Daoy (cell line): ENCODE data around the gene PTPRO. TPM values are rescaled to one million over a fixed set of nuclear protein-coding genes. Genes with fewer than 3 reads are reported as not detected.
"Not testable (repeated sequence)": the region's sequence is repeated elsewhere in the genome, so short reads cannot be mapped to it uniquely, and the experiment has no call there.

Source experiments
- DNase-seq: peaks from one replicate; pipeline ENCODE4 v3.0.0-alpha.2; 2015; ENCODE audit warnings: low read depth
- total RNA-seq: library from RNA; depleted of rRNA; stranded (reverse); fragments of >200 nt; shearing (Covaris generic); gene quantifications from 2 replicates; pipeline ENCODE4 v1.2.3, GENCODE V29; 2014

The PTPRO gene
- total RNA-seq, 1 experiment from 2014 or later = 3.0 TPM

- DNase-seq = peak; percentile 61
Observed at GRCh38 chr12:15601210-15601800, 279.0 kb downstream of the PTPRO start.

GRCh38 chr12:15602051-15602672 is 279.9 kb downstream of the PTPRO start:
- no peak for DNase-seq

DNA sequence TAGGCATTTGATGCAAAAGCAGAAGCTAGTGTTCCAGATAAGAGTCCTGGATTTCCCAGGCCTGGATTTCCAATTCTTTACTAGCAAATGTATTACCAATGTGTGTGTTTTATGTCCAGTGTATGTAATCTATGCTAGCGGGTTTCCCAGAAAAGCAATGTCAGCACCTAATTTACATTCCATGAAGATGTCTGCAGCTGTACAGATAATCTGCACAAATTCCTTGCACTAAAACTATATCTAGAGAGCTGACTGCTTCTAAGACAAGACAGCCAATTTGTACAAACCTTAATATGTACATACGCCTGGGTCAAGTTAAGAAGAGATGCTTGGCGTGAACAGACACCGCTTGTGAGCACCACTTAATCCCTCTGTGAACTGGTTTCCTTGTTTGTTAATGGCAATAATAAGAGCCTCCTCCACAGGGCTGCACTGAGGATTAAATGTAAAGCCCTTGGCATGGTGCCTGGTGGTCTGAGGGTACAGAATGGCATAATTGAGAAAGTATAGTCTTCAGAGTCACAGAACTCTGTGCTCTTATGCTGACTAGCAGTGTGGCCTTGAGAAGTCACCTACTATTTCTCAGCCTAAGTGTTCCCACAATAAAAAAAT is 281.3 kb downstream of the PTPRO start:
- no peak for DNase-seq

DNA sequence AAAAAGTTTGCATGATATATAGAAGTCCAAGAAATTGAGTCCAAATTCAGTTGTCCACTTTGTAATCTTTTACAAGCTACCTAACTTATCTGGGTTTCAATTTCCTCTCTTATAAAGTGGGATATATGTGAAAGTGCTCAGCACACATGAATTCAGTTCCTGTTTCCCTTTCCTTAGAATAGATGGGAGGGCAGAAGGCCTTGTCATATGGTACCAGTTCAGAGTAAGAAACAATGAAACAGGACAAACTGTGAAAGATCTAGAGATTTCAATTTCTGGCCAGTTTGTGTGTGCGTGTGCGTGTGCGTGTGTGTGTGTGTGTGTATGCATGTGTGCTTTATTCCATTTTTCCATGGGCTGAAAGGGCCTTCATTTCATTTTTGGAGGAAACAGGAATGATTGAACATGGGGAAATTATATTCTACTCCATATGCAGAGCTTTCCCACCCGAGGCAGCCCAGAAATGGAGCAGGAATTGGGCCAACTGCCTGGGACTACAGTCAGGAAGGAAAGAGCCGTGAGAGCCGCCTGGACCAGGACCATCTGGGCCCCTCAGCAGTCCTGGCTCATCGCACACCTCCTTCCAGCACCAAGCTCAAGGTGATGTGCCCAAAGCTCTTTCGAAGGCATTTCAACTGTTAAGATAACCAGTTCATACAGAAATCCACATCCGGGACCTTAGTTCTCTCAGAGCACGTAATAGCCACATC is 283.7 kb downstream of the PTPRO start:
- no peak for DNase-seq

- DNase-seq = no peak
Observed at GRCh38 chr12:15608406-15608805, 286.1 kb downstream of the PTPRO start.

DNA sequence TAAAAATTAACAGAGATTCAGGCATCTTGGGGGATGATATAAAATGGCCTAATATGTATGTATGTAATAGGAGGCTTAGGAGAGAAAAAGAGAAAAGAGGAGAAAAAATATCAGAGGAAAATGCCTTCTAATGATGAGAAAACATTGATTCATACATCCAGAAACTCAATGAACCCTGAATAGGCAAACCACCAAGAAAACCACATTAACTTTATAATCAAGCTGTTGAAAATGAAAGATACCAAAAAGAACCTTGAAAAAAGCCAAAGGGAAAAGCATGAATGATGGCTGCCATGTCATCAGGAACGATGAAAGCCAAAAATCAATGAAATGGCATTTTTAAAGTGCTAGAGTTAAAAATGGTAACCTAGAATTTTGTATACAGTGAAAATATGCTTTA is 286.6 kb downstream of the PTPRO start:
- DNase-seq = no peak

GRCh38 chr12:15613981-15614380 is 291.7 kb downstream of the PTPRO start:
- DNase-seq = no peak

- DNase-seq = not testable (repeated sequence)
Observed at GRCh38 chr12:15616495-15616894, 294.2 kb downstream of the PTPRO start.

GRCh38 chr12:15620741-15621539 is 298.6 kb downstream of the PTPRO start:
- no peak for DNase-seq

DNA sequence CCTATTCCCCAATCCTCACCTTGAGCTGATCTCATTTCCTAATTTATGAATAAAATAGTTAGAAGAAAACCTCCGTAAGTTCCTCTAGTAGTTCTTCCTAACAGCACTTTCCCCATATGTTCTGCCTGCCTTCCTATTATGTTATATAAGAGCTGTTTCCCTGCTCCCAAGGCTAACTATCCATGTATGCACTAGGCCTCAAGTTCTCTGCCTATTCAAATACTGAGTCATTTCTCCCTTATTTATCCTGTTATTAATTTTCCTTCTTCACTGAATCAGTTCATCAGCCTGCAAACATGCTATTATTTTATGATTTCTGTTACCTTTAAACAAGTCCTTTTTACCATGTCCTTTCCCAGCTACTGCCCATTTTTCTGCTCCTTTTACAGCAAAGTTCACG is 302.8 kb downstream of the PTPRO start:
- DNase-seq = no peak

DNA sequence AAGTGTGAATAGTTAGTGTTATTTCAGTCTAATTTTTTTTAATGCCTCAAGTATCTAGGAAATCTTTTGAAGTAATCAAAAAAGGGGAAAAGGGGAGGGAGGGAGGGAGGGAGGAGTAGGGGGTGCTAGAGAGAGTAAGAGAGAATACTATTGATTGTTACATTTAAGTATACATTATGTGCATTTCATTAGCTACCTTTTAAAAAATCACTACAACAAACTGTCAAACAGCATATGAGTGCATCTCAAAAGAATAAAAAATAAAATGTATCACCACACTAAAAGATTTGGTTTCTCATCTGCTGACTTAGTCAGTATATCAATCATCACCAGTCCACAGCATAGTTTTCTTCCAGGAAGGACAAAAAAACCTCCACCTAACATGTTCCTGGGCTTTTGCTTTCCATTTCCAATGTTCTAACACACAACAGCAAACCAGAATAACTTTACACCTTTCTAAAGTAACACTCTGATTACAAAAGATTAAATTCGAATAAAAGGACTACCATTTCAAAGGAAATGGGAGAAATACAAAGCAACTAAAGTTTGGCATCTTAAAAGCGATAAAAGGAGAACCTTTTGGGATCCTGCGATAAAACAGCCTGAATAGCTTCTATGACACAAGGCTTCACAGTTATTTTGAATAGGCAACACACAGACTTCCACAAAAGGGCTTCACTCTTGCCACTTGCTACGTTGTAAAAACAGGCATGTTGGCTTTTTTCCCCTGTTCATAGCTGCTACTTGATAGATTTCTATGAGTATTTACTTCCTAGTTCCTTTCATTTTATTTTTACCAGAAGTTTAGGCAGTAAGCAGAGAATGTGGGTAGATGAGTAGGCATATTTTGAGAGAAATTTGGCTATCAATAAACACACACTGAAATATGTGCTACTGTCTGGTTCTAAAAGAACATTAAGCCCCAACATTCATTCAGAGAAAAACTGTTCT is 306.0 kb downstream of the PTPRO start:
- peak; percentile 9 for DNase-seq

DNA sequence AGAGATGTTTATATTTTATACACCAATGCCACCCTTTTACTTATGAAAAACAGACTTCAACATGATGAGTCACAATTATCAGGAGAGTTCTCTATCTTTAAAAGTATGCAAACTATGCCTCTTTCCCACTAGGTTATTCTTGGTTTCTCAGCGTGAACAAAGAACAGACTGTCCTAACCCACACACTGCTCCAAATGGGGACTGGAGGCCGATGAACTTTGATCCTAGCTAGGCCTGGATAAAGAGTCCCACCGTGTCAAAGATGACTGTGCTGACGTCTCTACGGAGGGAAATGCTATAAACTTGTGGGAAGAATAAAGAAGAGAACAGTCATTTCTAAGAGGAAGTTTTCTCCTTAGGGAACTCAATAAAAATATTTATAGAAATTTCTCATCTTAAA is 306.8 kb downstream of the PTPRO start:
- DNase-seq = peak; percentile 83

DNA sequence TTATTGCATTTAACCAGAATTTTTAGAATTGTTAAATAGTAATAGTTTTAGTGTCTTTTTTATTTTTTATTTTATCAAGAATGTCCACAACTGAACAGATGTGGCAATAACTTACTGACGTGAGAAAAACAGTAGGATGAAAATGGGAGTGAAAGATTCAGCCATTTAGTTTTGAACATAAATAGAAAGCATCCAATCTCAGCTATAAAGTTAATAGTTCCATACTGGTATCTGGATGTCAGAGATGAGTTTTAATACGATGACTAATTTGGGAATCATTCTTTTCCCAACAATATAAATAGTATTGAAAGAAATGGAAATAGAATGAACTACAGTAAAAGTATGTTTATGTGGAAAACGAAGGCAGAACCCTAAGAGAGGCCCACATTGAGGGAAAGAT is 307.5 kb downstream of the PTPRO start:
- DNase-seq = no peak

DNA sequence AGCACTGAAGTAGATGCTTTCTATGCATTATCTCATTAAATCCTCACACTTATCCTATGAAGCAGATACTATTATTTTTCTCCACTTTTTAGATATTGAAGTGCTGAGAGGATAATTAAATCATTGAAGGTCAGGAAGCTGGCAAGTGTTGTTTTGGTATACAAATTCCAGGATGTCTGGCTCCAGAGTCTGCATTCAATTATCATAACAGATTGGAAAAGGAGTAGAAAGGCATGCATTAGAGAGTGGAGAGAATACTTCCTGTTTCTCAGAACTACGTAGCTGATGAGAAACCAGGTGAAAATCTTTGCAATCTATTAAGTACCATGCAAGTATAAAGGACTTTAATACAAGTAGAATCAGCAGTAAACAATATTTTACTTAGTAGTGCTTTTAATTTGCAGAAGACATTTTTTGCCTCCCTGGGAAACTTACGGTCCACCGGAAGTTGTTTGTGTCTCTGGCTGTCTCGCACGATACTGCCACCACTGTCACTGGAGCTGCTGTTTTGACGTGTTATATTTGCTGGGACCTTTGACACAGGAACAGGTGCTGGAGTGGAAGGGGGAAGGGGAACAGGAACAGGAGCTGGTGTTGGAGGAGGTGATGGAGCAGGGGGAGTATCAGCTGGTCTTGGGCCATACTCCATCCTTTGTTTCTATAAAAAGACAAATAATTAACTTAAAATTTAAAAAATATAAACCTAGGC is 308.9 kb downstream of the PTPRO start:
- no peak for DNase-seq

DNA sequence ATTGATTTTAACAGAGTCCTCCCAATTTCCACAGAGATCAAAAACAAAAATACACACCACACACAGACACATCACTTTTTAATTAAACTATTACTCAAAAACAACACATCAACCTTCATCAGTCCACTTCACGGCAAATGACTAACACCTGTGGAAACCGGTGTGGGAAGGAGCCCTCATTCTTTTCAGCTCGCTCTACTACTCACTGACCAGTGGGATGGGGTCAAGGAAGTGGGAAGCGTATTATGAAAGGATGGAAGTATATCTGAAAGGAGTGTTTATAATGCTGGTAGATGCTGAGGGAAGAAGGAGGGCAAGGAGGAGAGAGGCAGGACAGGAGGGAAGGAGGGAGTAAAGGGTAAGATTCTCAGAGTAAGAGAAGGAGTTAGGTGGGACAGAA is 310.4 kb downstream of the PTPRO start:
- DNase-seq = no peak

GRCh38 chr12:15633201-15633600 is 310.9 kb downstream of the PTPRO start:
- no peak for DNase-seq

- no peak for DNase-seq
Observed at GRCh38 chr12:15634010-15634683, 311.8 kb downstream of the PTPRO start.

DNA sequence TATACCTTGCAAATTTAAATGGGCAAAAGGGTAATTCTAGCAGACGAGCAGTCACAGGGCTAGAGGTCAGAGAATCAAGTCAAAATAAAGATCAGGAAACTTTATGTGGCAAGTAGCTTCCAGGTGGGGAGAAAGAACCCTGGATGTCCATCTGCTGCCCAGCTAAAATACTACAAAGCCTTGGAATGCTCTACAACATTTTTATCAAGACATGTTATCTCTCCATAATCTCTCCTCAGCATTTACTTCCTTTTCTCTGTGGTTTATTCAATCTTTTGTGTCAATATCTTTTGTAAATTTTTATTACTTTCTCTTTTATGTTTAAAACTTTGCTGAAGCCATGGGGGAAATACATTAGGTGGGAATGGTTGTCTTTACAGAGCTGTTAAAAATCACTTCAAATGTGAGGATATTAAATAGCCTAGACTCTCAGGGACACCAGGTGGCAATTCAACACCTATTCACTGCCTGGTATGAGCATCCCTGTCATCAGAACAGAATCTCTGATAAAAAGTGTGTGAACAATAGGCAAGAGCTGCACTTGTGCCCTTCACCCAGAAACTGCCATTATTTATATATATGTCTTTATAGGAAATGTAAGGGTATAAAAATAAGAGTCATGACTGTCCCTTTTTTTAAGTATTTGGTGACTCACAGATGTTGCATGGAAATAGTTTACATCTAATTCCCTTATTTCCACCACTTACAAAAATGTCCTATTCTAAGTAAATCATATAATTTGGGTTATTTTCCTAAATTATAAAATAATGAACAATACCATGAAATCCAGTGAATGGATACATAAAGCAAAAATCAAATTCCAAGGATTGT is 314.0 kb downstream of the PTPRO start:
- DNase-seq = no peak

GRCh38 chr12:15638231-15638630 is 315.9 kb downstream of the PTPRO start:
- DNase-seq = no peak
